RWPE2 (cell line): ENCODE results near the gene CCDC57.
A peak's percentile ranks its signal among the peaks of the same experiment; 100 is the strongest.

Experiments
- ATAC-seq: fragments of 200-7000 bp; cut with Tn5 transposase; 3 replicates; pipeline ENCODE4 v1.9.1; 2021; ENCODE audit warnings: low read depth
- DNase-seq: peaks from one replicate; pipeline ENCODE4 v3.0.0-alpha.2; 2020; ENCODE audit warnings: low spot score
- H3K27ac ChIP-seq: fragments of 450-650 bp; 2 replicates; pipeline ENCODE4 v1.5.1; 2017; ENCODE audit warnings: mild to moderate bottlenecking; ENCODE audit not compliant: poor library complexity, severe bottlenecking
- H3K27me3 ChIP-seq: fragments of 250-450 bp; sonication (Bioruptor Pico); 2 replicates; pipeline ENCODE4 v1.5.1; 2021; ENCODE audit warnings: mild to moderate bottlenecking, moderate library complexity; ENCODE audit not compliant: insufficient read depth, poor library complexity, severe bottlenecking
- H3K36me3 ChIP-seq: fragments of 250-450 bp; sonication (Bioruptor Pico); 2 replicates; pipeline ENCODE4 v1.5.1; 2020; ENCODE audit warnings: low read depth, mild to moderate bottlenecking, moderate library complexity
- H3K4me1 ChIP-seq: fragments of 250-450 bp; sonication (Bioruptor Pico); 2 replicates; pipeline ENCODE4 v1.5.1; 2021; ENCODE audit warnings: mild to moderate bottlenecking, moderate library complexity; ENCODE audit not compliant: insufficient read depth, poor library complexity, severe bottlenecking
- H3K4me3 ChIP-seq: fragments of 250-450 bp; sonication (Bioruptor Pico); 2 replicates; pipeline ENCODE4 v1.5.1; 2021; ENCODE audit warnings: mild to moderate bottlenecking, moderate library complexity; ENCODE audit not compliant: severe bottlenecking
- H3K9me3 ChIP-seq: fragments of 250-450 bp; sonication (Bioruptor Pico); 2 replicates; pipeline ENCODE4 v1.5.1; 2021; ENCODE audit warnings: mild to moderate bottlenecking, moderate library complexity; ENCODE audit not compliant: severe bottlenecking
- CTCF ChIP-seq: fragments of 450-650 bp; IDR thresholded peaks from one replicate; pipeline ENCODE4 v1.5.1; 2017; ENCODE audit warnings: mild to moderate bottlenecking, moderate library complexity; ENCODE audit not compliant: poor library complexity, severe bottlenecking

Gene CCDC57

GRCh38 chr17:82101767-82102679, 110.6 kb downstream of the CCDC57 start:
- no peak for DNase-seq
- ATAC-seq = no peak
- Histone ChIP-seq H3K4me3 (no peak overlapping the region), H3K36me3 (peaks cover 4% of the 10 kb centered on the region), H3K9me3 (no peaks in the 10 kb centered on the region), H3K27me3 (no peaks in the 10 kb centered on the region), H3K4me1 (peaks cover 44% of the 10 kb centered on the region), H3K27ac (no peak overlapping the region)
- no peak for TF ChIP-seq CTCF

GRCh38 chr17:82101301-82101715, 111.3 kb downstream of the CCDC57 start:
- no peak for TF ChIP-seq CTCF
- Histone ChIP-seq H3K36me3 (peaks cover 11% of the 10 kb centered on the region), H3K27me3 (no peaks in the 10 kb centered on the region), H3K4me1 (peaks cover 37% of the 10 kb centered on the region), H3K27ac (no peak overlapping the region), H3K4me3 (no peak overlapping the region), H3K9me3 (no peaks in the 10 kb centered on the region)
- no peak for DNase-seq
- no peak for ATAC-seq

- H3K27ac ChIP-seq = peak overlapping the region; percentile 84
- no peak for DNase-seq
- no peaks in the 10 kb centered on the region for H3K27me3 ChIP-seq
- no peaks in the 10 kb centered on the region for H3K9me3 ChIP-seq
- H3K36me3 ChIP-seq = peaks cover 17% of the 10 kb centered on the region
- no peak for TF ChIP-seq CTCF
- H3K4me3 ChIP-seq = no peak overlapping the region
- ATAC-seq = no peak
- H3K4me1 ChIP-seq = peaks cover 31% of the 10 kb centered on the region
Observed at GRCh38 chr17:82100502-82101298, 111.9 kb downstream of the CCDC57 start.

GRCh38 chr17:82098939-82099763, 113.5 kb downstream of the CCDC57 start:
- H3K27ac ChIP-seq = peak overlapping the region; percentile 84
- H3K4me3 ChIP-seq = peak overlapping the region; percentile 98
- peaks cover 17% of the 10 kb centered on the region for H3K4me1 ChIP-seq
- peaks cover 30% of the 10 kb centered on the region for H3K36me3 ChIP-seq
- H3K9me3 ChIP-seq = no peaks in the 10 kb centered on the region
- ATAC-seq (peak; percentile 2; the same call in 1 of the 3 replicates), DNase-seq (no peak)
- no peaks in the 10 kb centered on the region for H3K27me3 ChIP-seq
- no peak for TF ChIP-seq CTCF
